ACC112 (cell line): Measurements from ENCODE around the gene SLC25A47.

ENCODE experiments used
- H2AFZ ChIP-seq: fragments of 200-600 bp; sonication (generic); one replicate; pipeline ENCODE4 v1.6.0; 2017; ENCODE audit warnings: antibody characterized with exemption, low read length; ENCODE audit not compliant: unreplicated experiment
- H3K27ac ChIP-seq: fragments of 200-600 bp; sonication (generic); 2 replicates; pipeline ENCODE4 v1.5.1; 2014; ENCODE audit warnings: low read depth, mild to moderate bottlenecking, antibody characterized with exemption, low read length, moderate library complexity
- H3K27me3 ChIP-seq: fragments of 200-600 bp; sonication (generic); 2 replicates; pipeline ENCODE4 v1.6.1; 2014; ENCODE audit warnings: mild to moderate bottlenecking, antibody characterized with exemption, low read length, moderate library complexity, mixed read lengths; ENCODE audit not compliant: insufficient read depth
- H3K36me3 ChIP-seq: fragments of 200-600 bp; sonication (generic); 2 replicates; pipeline ENCODE4 v1.6.1; 2016; ENCODE audit warnings: mild to moderate bottlenecking, antibody characterized with exemption, low read length, moderate library complexity, mixed read lengths; ENCODE audit not compliant: insufficient read depth
- H3K4me1 ChIP-seq: fragments of 200-600 bp; sonication (generic); one replicate; pipeline ENCODE4 v1.6.1; 2016; ENCODE audit warnings: low read length, mixed read lengths; ENCODE audit not compliant: insufficient read depth, unreplicated experiment, control insufficient read depth
- H3K4me3 ChIP-seq: fragments of 200-600 bp; sonication (generic); 2 replicates; pipeline ENCODE4 v1.5.1; 2014; ENCODE audit warnings: mild to moderate bottlenecking, low read depth, low read length
- H3K79me2 ChIP-seq: fragments of 200-600 bp; sonication (generic); one replicate; pipeline ENCODE4 v1.6.0; 2016; ENCODE audit warnings: low read length; ENCODE audit not compliant: control insufficient read depth, unreplicated experiment, insufficient read depth

SLC25A47 gene

DNA sequence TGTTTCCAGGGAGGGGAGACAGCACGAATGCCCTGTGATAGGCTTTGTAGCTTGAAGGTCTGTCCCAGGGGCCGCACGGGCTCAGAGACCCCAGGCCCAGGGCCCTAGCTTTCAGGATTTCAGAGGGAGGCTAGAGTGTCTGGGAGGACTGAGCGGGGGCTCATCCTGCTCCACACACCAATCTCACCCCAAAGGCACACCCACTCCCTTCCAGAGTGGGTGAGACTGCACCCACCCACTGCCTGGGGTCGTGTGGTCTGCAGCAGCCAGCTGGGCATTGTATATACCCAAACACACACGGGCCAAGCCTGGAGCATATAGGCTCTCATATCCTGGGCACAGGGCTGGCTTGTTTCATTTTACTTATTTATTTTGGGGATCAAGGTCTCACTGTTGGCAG, 5.8 kb upstream of the SLC25A47 start:
- Histone ChIP-seq H3K27me3 (no peaks in the 10 kb centered on the region), H3K36me3 (no peaks in the 10 kb centered on the region), H3K4me1 (peaks cover 3% of the 10 kb centered on the region), H3K4me3 (no peak overlapping the region), H2AFZ (peak overlapping the region; percentile 96), H3K79me2 (no peaks in the 10 kb centered on the region), H3K27ac (no peak overlapping the region)

DNA sequence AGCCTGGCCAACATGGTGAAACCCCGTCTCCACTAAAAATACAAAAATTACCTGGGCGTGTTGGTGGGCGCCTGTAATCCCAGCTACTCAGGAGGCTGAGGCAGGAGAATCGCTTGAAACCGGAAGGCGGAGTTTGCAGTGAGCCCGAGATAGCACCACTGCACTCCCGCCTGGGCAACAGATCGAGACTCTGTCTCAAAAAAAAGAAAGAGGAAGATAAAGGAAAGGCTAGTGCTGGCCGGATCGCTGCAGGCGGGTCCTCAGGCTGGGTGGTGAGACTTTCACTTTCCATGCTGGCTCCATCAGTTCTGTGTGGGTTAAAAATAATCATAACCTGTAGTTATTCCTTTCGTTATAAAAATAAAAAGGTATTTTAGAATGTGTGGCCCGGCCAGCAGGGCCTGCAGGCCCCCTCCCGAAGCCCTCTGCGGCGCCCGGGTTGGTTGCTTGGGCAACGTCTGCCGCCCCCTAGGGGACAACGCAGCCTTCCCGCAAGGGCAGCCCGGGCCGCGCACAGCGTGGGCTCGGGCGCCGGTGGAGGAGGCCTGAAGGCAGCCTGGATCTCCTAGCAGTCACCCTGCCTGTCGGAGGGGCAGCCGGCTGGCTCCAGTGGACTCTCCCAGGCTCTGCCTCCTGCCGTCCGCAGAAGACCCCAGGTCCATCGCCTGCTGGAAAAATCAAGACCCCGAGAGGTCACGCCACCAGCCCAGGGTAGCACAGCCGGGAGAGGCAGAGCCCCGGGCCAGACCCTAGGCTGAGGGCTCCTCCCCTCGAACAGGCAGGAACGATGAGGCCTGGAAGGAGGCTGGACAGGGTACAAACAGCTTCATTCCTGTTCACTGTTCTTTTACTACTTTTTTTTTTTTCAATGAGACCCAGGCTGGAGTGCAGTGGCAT, 5.0 kb upstream of the SLC25A47 start:
- H3K4me3 ChIP-seq: peak overlapping the region; percentile 69
- H2AFZ ChIP-seq: peak overlapping the region; percentile 96
- H3K4me1 ChIP-seq: peaks cover 3% of the 10 kb centered on the region
- H3K36me3 ChIP-seq: no peaks in the 10 kb centered on the region
- no peaks in the 10 kb centered on the region for H3K79me2 ChIP-seq
- H3K27me3 ChIP-seq: no peaks in the 10 kb centered on the region
- no peak overlapping the region for H3K27ac ChIP-seq

DNA sequence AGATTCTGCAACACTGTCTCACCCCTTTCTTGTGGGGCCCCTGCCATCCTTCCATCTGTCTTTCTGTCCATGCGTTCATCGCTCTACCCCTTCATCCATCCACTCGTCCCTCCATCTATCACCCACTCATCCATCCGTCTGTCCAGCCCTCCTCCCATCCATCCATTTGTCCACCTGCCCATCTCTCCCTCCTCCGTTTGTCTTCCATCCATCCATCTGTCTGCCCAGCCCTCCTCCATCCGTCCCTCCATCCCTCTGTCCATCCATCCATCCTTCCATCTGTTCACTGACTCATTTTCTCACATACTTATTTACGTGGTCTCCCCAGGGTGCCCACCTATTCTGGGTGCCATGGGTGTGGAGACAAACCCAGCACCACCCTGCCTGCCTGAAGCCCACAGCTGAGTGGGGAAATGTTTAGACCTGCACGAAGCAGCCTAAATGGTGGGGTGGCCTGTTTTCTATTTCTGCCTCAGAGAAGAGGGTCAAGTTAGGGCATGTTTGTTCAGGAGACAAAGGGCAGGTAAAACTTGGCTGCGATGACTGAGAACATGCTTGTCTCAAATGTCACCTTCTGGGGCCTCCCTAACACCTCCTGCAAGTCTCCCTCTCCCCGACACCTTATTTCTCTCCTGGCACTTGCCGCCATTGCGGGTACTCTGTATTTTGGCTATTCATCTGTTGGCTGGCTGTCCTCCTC, 2.8 kb upstream of the SLC25A47 start:
- no peak overlapping the region for H3K27ac ChIP-seq
- H2AFZ ChIP-seq: no peak overlapping the region
- no peaks in the 10 kb centered on the region for H3K36me3 ChIP-seq
- H3K4me1 ChIP-seq: peaks cover 3% of the 10 kb centered on the region
- H3K4me3 ChIP-seq: no peak overlapping the region
- no peaks in the 10 kb centered on the region for H3K27me3 ChIP-seq
- no peaks in the 10 kb centered on the region for H3K79me2 ChIP-seq

DNA sequence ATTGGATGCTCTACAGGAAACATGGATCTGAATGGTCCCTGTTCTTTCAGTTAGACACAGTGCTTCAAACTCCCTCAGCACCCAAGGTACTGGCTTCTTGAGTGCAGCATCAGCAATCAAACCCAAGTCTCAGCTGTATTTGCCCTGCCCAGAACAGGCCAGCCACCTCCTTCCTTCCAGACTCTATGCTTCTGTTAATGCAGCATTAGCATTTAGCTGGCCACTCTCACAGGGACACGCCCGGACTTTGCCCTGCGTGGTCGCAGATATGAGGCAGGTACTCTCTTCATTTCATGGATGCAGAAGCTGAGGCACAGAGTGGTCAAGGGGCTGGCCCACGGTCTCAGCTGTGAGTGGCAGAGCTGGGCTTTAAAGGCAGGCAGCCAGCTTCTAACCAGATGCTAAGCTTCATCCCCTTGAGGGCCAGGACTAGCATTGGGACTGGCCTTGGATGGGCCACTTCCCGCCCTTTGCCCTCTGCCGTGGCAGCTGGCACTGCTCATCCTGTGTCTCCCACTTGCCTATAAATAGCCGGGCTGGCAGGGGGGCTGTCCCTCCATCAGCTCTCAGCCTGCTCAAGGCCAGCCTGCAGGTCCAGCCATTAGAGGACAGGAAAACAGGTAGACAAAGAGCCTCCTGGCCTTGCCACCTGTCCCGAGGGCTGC, 1.5 kb upstream of the SLC25A47 start:
- no peaks in the 10 kb centered on the region for H3K27me3 ChIP-seq
- no peaks in the 10 kb centered on the region for H3K79me2 ChIP-seq
- H3K4me3 ChIP-seq: no peak overlapping the region
- no peaks in the 10 kb centered on the region for H3K36me3 ChIP-seq
- no peak overlapping the region for H3K27ac ChIP-seq
- peaks cover 3% of the 10 kb centered on the region for H3K4me1 ChIP-seq
- H2AFZ ChIP-seq: no peak overlapping the region

DNA sequence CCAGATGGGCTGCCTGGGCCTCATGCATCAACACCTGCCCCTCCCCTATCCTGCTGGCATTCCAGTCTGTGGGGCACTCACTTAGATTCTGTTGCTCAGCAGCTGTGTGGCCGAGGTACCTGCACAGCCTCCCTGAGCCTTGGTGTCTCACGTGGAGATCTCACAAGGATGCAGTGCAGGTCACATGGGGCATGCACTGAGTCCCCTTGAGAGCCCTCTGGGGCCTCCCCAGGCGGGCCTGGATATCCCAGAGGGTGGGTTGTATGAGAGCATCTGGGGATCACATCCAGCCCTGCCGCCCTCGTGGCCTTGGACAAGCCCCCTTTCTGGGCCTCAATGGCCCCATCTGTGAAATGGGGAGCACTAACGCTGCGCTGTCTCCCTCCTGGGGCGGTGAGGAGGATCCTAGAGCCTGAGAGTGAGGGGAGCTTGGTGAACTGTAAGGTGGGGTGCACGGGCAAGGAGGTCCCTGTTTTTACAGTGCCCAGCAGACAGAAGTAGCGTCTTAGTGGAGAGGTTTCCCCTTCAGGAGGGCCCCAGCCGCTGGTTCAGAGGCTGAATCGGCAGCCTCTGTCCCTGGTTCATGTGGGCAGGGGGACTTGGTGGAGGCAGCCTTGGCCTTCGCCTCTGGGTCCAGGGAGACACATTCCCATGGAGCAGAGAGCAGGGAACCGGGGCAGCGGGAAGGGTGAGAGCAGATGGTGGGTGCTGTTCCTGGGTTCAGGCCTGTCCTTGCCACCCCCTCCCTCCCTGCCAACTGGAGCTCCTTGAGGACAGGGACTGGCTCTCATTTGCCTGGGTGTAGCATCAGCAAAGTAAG, 791 bp upstream of the SLC25A47 start:
- Histone ChIP-seq H3K79me2 (no peaks in the 10 kb centered on the region), H2AFZ (no peak overlapping the region), H3K27me3 (no peaks in the 10 kb centered on the region), H3K36me3 (no peaks in the 10 kb centered on the region), H3K27ac (no peak overlapping the region), H3K4me3 (no peak overlapping the region), H3K4me1 (peaks cover 3% of the 10 kb centered on the region)

DNA sequence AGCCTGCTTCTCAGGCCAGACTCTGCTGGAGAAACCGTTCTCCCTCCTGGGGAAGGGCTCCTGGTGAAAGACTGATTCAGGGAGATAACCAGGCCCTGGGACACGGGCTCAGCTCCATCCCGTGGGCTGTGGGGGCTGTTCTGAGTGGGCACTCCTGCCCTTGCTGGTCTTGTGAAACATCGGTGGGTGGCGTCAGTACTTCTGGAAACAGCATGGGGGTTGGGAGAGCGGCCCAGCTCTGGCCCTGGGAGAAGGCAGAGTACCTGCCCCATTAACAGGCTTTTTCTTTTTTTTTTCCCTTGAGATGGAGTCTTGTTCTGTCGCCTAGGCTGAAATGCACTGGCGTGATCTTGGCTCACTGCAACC, 786 bp downstream of the SLC25A47 start:
- Histone ChIP-seq H3K4me1 (no peaks in the 10 kb centered on the region), H3K4me3 (no peak overlapping the region), H3K79me2 (no peaks in the 10 kb centered on the region), H3K27ac (no peak overlapping the region), H3K36me3 (no peaks in the 10 kb centered on the region), H3K27me3 (no peaks in the 10 kb centered on the region), H2AFZ (no peak overlapping the region)

DNA sequence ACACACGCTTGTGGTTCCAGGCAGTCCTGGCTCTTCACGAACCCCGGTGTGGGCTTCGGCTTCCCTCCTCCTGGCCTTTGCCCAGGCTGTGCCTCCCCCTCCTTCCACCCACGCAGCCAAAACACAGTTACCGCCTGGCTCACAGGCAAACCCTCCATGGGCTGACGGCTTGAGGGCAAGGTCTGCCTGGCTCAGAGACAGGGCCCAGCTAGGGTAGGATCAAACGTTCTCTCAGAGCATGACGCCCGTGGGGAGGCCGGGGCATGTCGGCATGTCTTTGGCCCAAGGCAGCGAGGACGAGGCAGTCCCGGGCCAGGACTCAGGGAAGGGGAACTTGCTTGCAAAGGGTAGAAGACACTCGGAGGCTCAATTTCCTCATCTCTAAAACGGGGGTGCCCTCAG, 2.1 kb downstream of the SLC25A47 start:
- Histone ChIP-seq H3K79me2 (no peaks in the 10 kb centered on the region), H3K4me3 (no peak overlapping the region), H3K36me3 (no peaks in the 10 kb centered on the region), H3K27me3 (no peaks in the 10 kb centered on the region), H3K4me1 (no peaks in the 10 kb centered on the region), H3K27ac (no peak overlapping the region), H2AFZ (no peak overlapping the region)

DNA sequence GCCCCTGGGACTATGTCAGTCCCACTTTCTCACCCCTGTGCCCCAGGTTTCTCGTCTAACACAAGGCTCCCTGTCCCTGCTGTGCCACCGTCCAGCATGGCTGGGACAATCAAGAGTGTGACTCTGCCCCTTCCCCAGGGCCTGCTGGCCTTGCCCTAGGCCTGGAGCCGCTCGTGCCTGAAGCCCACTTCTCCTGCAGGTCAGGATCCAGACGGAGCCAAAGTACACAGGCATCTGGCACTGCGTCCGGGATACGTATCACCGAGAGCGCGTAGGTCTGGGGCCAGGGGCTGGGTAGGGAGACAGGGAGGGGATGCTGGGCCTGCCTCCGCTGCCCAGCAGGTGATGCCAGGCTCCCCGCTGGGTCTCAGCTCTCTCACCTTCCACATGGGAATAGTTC, 2.8 kb downstream of the SLC25A47 start:
- Histone ChIP-seq H3K4me3 (no peak overlapping the region), H2AFZ (no peak overlapping the region), H3K27me3 (no peaks in the 10 kb centered on the region), H3K79me2 (no peaks in the 10 kb centered on the region), H3K36me3 (no peaks in the 10 kb centered on the region), H3K27ac (no peak overlapping the region), H3K4me1 (no peaks in the 10 kb centered on the region)

DNA sequence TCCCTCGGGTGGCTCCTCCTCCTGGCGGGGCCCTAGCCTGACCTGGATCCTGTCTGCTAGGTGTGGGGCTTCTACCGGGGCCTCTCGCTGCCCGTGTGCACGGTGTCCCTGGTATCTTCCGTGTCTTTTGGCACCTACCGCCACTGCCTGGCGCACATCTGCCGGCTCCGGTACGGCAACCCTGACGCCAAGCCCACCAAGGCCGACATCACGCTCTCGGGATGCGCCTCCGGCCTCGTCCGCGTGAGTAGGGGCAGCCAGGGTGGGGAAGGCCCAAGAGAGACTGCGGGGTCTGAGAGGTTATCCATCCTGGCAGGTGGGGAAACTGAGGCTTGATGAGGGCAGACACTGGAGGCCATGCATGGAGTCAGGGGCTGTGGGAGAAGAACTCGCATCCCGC, 4.0 kb downstream of the SLC25A47 start:
- Histone ChIP-seq H3K36me3 (no peaks in the 10 kb centered on the region), H2AFZ (no peak overlapping the region), H3K79me2 (no peaks in the 10 kb centered on the region), H3K4me3 (no peak overlapping the region), H3K27me3 (no peaks in the 10 kb centered on the region), H3K27ac (no peak overlapping the region), H3K4me1 (no peaks in the 10 kb centered on the region)

DNA sequence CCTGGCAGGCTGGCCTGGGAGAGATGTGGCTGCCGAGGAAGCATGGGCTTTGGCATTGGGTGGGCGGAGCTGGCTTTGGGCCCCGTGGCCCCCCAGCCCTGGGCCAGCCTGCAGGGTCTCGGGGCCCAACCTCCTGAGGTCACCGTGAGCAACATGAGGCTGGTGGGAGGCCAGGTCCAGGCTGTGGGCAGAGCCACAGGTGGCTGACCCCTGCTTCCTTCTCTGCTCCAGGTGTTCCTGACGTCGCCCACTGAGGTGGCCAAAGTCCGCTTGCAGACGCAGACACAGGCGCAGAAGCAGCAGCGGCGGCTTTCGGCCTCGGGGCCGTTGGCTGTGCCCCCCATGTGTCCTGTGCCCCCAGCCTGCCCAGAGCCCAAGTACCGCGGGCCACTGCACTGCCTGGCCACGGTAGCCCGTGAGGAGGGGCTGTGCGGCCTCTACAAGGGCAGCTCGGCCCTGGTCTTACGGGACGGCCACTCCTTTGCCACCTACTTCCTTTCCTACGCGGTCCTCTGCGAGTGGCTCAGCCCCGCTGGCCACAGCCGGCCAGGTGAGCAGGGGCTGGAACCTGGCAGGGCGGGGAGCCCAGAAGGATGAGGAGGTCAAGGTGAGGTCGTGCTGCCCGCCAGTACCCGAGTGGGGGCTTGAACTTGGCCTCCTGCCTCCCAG, 5.5 kb downstream of the SLC25A47 start:
- Histone ChIP-seq H3K79me2 (no peaks in the 10 kb centered on the region), H3K4me3 (no peak overlapping the region), H3K36me3 (no peaks in the 10 kb centered on the region), H3K4me1 (no peaks in the 10 kb centered on the region), H3K27me3 (no peaks in the 10 kb centered on the region), H3K27ac (no peak overlapping the region), H2AFZ (no peak overlapping the region)
